ENCODE data around the gene RPS6KB2.

The RPS6KB2 gene

DNA sequence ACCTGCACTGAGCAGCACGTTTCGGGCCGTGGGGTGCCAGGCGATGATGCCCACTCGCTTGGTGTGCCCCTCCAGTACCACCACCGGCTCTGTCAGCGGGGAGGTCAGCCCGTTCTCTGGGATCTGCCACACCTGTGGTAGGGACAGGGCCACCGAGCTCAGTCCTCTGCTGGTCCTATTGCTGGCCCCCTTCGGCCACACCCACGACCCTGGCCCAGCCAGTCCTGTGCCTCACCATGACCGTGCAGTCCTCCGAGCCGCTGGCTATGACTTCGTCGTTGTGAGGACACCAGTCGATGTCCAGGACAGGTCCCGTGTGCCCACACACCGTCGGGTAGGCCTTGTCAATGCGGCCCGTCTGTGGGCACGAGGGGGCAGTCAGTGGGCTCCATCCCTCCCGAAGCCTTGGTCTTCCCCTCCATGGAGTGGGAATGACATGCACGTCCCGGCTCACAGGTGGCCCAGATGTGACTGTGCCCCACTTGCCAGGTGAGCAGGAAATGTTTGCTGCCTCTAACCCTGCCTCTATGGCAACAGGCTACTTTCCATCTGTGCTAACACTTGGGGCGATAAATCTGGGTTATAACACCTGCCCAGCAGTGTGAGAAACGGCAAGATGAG, 13.5 kb downstream of the RPS6KB2 start:
- peak; percentile 71 for FAIRE-seq
- DNase-seq (ENCODE audit: insufficient read length, low spot score), result no peak
- TF ChIP-seq SPI1 (IDR thresholded peaks at IDR 0.05; ENCODE audit: low read depth, low read length), result no peak
- TF ChIP-seq POU2F2 (IDR thresholded peaks at IDR 0.05; ENCODE audit: low read depth, low read length), result no peak; the same call in 1 of the 2 replicates
- no peak for TF ChIP-seq POLR2A (IDR thresholded peaks at IDR 0.05; ENCODE audit: low read depth, low read length)
- TF ChIP-seq PAX5 (IDR thresholded peaks at IDR 0.05; ENCODE audit: insufficient read depth, low read length, severe bottlenecking), result no peak
- TF ChIP-seq POLR2AphosphoS5 (IDR thresholded peaks at IDR 0.05; ENCODE audit: low read depth, low read length), result 0 out of 2 replicates have a peak, but pooled peaks have one; percentile 54
- no peak for TF ChIP-seq TAF1 (IDR thresholded peaks at IDR 0.05; ENCODE audit: low read depth, low read length)

DNA sequence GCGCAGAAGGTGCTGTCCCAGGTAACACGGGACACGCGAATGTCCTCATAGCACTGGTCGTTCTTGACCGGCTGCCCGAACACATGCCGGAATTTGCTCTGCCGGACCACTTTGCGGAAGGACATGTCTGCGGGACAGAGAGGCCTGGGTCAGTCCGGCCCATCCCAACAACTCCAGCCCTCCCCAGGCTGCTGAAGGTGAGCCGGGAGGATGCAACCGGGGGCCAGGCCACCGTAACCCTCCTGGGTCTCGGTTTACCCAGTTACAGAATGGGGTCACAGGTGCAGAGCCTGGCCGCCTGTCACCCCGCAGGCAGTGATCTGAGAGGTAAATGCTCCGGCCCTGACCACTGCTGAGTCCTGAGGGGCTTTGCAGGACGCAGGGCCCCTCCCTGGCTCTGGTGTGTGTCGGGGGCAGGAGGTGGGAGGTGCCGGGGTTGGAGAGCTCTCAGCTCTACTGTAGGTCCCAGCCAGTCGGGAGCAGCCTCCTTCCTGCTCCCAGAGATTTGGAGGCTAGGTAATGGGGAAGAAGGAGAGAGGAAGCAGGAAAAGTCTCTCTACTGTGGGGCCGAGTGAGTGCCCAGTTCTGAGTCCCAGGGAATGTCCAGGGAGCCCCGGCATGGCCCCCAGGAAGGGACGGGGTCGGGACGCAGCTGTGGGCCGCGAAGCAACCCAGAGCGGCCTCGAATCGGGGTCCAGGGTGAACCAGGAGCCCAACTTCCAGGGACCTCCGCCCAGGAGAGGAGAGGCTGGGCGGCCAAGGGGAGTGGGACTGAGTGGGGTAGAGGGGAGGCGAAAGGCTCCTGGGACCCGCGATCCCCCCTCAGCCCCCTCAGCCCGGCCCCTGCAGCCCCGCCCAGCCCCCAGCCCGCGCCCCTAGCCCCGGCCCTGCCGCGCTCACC, 14.5 kb downstream of the RPS6KB2 start:
- FAIRE-seq, result no peak
- TF ChIP-seq SPI1 (IDR thresholded peaks at IDR 0.05; ENCODE audit: low read depth, low read length) (no peak), TAF1 (IDR thresholded peaks at IDR 0.05; ENCODE audit: low read depth, low read length) (no peak), POLR2AphosphoS5 (IDR thresholded peaks at IDR 0.05; ENCODE audit: low read depth, low read length) (no peak), POLR2A (IDR thresholded peaks at IDR 0.05; ENCODE audit: low read depth, low read length) (no peak), PAX5 (IDR thresholded peaks at IDR 0.05; ENCODE audit: insufficient read depth, low read length, severe bottlenecking) (no peak)
- no peak for DNase-seq (ENCODE audit: insufficient read length, low spot score)

DNA sequence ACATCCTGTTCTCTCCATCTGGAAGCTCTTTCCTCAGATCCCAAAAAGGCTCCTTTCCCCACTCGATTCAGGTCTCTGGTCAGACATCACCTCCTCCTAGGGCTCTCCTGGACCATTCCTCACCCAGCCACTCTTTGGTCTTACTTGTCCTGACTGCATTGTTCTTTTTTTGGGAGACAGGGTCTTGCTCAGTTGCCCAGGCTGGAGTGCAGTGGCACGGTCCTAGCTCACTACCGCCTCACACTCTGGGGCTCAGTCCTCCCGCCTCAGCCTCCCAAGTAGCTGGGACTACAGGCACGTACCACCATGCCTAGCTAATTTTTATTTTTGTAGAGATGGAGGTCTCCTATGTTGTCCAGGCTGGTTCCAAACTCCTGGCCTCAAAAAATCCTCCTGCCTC, 17.2 kb downstream of the RPS6KB2 start:
- FAIRE-seq, result no peak
- TF ChIP-seq SPI1 (IDR thresholded peaks at IDR 0.05; ENCODE audit: low read depth, low read length) (no peak), TAF1 (IDR thresholded peaks at IDR 0.05; ENCODE audit: low read depth, low read length) (no peak), POU2F2 (IDR thresholded peaks at IDR 0.05; ENCODE audit: low read depth, low read length) (no peak), POLR2AphosphoS5 (IDR thresholded peaks at IDR 0.05; ENCODE audit: low read depth, low read length) (no peak), PAX5 (IDR thresholded peaks at IDR 0.05; ENCODE audit: insufficient read depth, low read length, severe bottlenecking) (no peak)
- DNase-seq (ENCODE audit: insufficient read length, low spot score), result no peak

DNA sequence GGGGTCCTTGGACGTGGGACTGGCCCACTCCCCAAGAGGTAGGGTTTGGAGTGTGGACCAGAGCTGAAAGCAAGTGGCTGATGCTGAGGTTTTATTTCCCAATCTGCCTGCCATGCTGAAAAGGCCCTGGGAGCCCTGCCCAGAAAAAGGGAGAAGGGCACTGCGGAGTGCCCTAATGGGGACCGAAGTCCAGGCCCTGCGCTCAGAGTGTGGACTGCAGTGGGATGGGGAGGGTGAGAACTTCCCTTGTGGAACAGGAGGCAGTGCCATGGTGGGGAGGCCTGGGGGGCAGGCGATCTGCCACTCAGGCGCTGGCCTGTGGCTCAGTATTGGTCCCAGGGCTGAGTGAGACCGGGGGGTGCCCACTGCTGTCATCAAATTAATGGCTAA, 19.9 kb downstream of the RPS6KB2 start:
- DNase-seq (ENCODE audit: insufficient read length, low spot score) (no peak), FAIRE-seq (no peak)
- TF ChIP-seq PAX5 (IDR thresholded peaks at IDR 0.05; ENCODE audit: insufficient read depth, low read length, severe bottlenecking) (no peak), SPI1 (IDR thresholded peaks at IDR 0.05; ENCODE audit: low read depth, low read length) (no peak), TAF1 (IDR thresholded peaks at IDR 0.05; ENCODE audit: low read depth, low read length) (no peak), POLR2A (IDR thresholded peaks at IDR 0.05; ENCODE audit: low read depth, low read length) (no peak), POLR2AphosphoS5 (IDR thresholded peaks at IDR 0.05; ENCODE audit: low read depth, low read length) (no peak)

DNA sequence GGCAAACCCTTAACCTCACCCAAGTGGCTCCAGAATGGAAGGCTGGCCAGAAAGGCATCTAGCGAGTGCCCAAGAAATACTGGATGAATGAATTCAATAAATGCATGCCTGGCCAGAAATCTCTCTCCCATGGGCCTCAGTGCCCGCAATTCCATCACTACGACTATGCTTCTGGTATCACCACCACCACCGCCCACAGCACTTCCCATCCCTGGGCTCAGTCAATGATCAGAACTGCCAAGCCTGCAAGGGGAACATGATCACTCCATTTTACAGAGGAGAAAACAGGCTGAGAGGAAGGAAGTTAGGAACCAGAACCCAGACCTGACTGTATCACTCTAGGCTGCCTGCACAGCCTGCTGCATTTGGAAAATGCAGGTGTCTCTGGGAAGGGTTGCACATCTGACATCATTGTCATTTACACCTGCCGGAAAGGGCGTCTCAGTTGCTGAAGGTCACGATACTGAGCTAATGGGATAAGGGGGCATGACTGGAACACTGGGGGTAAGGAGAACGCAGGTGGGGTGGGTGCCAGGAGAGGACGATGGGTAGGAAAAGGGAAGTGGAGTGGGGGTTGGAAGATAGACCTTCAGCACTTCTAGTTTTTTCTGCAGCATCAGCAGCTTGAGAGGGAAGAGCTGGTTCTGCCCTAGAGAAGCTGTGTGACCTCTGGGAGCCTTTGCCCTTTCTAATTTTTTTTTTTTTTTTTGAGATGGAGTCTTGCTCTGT, 21.0 kb downstream of the RPS6KB2 start:
- TF ChIP-seq SPI1 (IDR thresholded peaks at IDR 0.05; ENCODE audit: low read depth, low read length) (0 out of 2 replicates have a peak, but pooled peaks have one; percentile 13), POLR2AphosphoS5 (IDR thresholded peaks at IDR 0.05; ENCODE audit: low read depth, low read length) (no peak)
- FAIRE-seq (no peak), DNase-seq (ENCODE audit: insufficient read length, low spot score) (no peak)

DNA sequence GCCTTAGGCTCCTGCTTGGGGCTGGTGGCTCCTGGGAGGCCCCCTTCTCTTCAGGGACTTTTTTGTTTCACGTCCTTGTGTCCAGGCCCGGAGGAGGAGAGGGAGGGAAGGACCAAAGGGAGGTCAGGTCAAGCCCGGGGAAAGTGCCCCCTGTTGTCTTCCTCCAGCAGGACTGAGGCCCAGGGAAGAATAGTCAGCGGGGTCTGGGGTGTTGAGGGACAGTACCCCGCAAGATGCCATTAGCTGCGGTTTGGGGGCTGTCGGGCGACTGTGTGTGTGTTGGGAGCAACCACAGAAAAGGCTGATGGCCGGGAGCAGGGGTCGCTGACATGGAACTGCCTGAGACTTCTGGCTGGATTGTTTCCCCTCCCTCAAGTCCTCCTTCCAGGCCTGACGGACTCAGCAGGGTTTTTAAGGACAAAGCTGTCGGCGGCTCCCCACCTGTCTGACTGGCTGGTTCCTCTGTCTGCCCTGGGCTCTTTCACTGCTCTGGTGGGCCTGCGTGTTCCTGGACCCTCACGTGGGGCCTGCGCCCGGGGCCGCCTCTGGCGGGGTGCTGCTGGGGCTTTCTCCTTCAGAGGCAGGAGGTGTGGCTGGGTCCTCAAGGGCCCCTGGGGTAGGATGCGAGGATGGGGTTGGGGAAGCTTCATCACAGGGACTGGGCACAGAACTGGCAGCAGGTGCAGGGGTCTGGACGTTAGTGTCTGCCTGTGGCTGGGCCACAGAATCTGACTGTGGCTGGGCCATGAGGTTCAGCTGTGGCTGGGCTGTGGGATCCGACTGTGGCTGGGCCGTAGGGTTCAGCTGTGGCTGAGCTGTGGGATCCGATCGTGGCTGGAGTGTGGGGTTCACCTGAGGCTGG, 22.7 kb downstream of the RPS6KB2 start:
- no peak for DNase-seq (ENCODE audit: insufficient read length, low spot score)
- FAIRE-seq, result no peak
- TF ChIP-seq SPI1 (IDR thresholded peaks at IDR 0.05; ENCODE audit: low read depth, low read length) (no peak), POLR2AphosphoS5 (IDR thresholded peaks at IDR 0.05; ENCODE audit: low read depth, low read length) (no peak), TAF1 (IDR thresholded peaks at IDR 0.05; ENCODE audit: low read depth, low read length) (no peak), POLR2A (IDR thresholded peaks at IDR 0.05; ENCODE audit: low read depth, low read length) (no peak), PAX5 (IDR thresholded peaks at IDR 0.05; ENCODE audit: insufficient read depth, low read length, severe bottlenecking) (no peak), POU2F2 (IDR thresholded peaks at IDR 0.05; ENCODE audit: low read depth, low read length) (no peak)

DNA sequence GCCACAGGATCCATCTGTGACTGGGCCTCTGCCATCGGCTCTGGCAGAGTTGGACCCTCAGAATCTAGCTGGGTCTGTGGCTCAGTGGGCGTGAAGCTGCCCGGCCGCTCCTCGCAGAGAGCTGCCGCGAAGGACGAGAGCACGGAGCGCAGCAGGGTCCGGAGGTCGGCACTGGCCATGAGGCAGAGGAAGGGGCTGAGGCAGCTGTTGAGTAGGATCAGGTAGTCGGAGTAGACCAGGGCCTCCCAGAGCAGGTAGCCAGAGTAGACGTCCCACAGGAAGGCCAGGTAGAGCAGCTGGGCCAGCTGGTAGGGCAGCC, 23.3 kb downstream of the RPS6KB2 start:
- TF ChIP-seq PAX5 (IDR thresholded peaks at IDR 0.05; ENCODE audit: insufficient read depth, low read length, severe bottlenecking) (no peak), POU2F2 (IDR thresholded peaks at IDR 0.05; ENCODE audit: low read depth, low read length) (no peak), POLR2A (IDR thresholded peaks at IDR 0.05; ENCODE audit: low read depth, low read length) (no peak), SPI1 (IDR thresholded peaks at IDR 0.05; ENCODE audit: low read depth, low read length) (no peak), POLR2AphosphoS5 (IDR thresholded peaks at IDR 0.05; ENCODE audit: low read depth, low read length) (no peak), TAF1 (IDR thresholded peaks at IDR 0.05; ENCODE audit: low read depth, low read length) (no peak)
- FAIRE-seq, result no peak

DNA sequence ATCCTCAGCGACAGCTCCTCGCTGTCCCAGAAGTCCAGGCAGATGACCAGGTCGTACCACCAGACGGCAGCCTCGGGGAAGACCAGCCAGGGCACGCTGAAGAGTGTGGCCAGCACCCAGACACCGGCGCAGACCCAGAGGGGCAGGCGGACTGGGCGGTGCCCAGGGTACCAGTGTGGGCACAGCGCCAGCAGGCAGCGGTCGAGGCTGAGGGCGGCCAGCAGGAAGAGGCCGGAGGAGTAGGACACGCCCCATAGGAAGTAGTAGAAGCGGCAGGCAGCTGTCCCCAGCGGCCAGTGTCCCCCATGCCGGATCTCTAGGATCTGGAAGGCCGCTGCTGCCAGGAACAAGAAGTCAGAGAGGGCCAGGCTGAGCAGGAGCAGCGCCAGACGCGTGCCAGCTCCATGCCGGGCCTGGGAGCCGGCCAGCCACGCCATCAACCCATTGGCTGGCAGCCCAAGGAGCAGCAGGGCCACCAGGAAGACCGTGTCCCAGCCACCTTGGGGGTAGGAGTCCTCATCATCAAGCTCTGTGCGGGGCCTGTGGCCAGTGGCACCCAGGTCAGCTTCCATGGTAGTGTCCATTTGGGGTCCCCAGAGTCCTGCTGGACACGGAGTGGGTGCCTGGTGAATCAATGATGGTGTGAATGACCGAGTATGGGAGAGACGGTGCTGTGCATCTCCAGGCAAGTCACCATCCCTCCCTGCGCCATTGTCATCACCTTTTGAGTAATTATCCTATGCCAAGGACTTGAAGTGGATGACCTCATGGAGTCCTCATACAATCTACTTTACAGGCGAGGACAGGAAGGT, 24.1 kb downstream of the RPS6KB2 start, which contains the start of gene GPR152:
GPR152 (minus strand) TSS at position 589 of the 812 bp plus-strand sequence; CDS start at position 584, 5 bp downstream.
- no peak for DNase-seq (ENCODE audit: insufficient read length, low spot score)
- TF ChIP-seq POLR2AphosphoS5 (IDR thresholded peaks at IDR 0.05; ENCODE audit: low read depth, low read length) (no peak), SPI1 (IDR thresholded peaks at IDR 0.05; ENCODE audit: low read depth, low read length) (no peak)
- FAIRE-seq, result no peak

More for the DNA sequence above, 23.3 kb downstream of the RPS6KB2 start:
- DNase-seq (ENCODE audit: insufficient read length, low spot score), result no peak

Data from GM12891 (cell line).